Activated CD4-positive, alpha-beta T cell treated with anti-CD3 and anti-CD28 coated beads, Interleukin-2, amount 10 ng/mL, durations not matched to agents 7 days and 5 days (primary cell): ENCODE results near the gene TUSC2. TPM values are rescaled to one million over a fixed set of nuclear protein-coding genes. Genes with fewer than 3 reads are reported as not detected.

ENCODE experiments used
- CTCF ChIA-PET: fragments of 350-600 bp; sonication (Branson Sonifier 250); formaldehyde crosslinking; loops from one replicate; lab custom pipeline; 2021; ENCODE audit warnings: antibody characterized with exemption; lab: Charles Lee
- POLR2A ChIA-PET: fragments of 350-600 bp; sonication (Branson Sonifier 250); formaldehyde crosslinking; loops from one replicate; lab custom pipeline; 2021; ENCODE audit warnings: antibody characterized with exemption; lab: Charles Lee
- DNase-seq: peaks from one replicate; pipeline ENCODE4 v3.0.0-alpha.2; 2020
- H3K27ac Mint-ChIP-seq: one replicate; pipeline ENCODE4 v1.8.0; 2021; ENCODE audit warnings: mild to moderate bottlenecking, moderate library complexity, mixed read lengths
- H3K27me3 Mint-ChIP-seq: one replicate; pipeline ENCODE4 v1.8.0; 2021; ENCODE audit warnings: mixed read lengths
- H3K36me3 Mint-ChIP-seq: one replicate; pipeline ENCODE4 v1.8.0; 2021; ENCODE audit warnings: low read depth, mixed read lengths
- H3K4me1 Mint-ChIP-seq: one replicate; pipeline ENCODE4 v1.8.0; 2021; ENCODE audit warnings: mixed read lengths
- H3K4me3 Mint-ChIP-seq: one replicate; pipeline ENCODE4 v1.8.0; 2021; ENCODE audit warnings: mild to moderate bottlenecking, moderate library complexity, mixed read lengths
- H3K9me3 Mint-ChIP-seq: one replicate; pipeline ENCODE4 v1.8.0; 2021; ENCODE audit warnings: mixed read lengths
- total RNA-seq, 2 experiments: library from RNA; stranded (reverse); gene quantifications; one replicate each; pipeline ENCODE4 v1.2.3, GENCODE V29; 2021

Gene TUSC2
- total RNA-seq, 2 experiments from 2014 or later, result 16.1 to 17.7 TPM

DNA sequence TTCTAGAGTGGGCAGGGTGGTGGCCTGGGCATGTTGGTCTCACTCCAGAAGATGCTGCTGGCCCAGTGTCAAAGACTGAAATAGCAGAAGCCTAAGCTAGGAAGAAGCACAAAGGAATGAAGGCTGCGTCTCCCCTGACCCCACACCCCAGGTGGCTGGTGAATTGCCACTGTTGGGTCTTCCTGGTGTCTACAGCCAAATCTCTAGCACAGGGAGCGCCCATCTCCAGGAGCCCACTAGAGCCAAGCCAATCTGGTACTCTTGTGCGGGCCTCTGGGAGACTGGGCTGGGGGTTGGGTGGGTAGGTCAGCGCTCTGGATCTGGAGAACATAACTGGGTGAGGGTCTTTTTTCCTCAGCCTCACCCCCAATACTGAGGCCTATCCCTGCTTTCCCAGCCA is 894 bp downstream of the TUSC2 start:
- H3K27ac Mint-ChIP-seq, result peak overlapping the region; percentile 78
- no peaks in the 10 kb centered on the region for H3K27me3 Mint-ChIP-seq
- DNase-seq, result no peak
- H3K36me3 Mint-ChIP-seq, result peaks cover 27% of the 10 kb centered on the region
- POLR2A ChIA-PET, result interaction anchor here (1.9 kb wide), 1 partner anchor 10 kb away, joined by 11 read pairs; no protein-coding TSS in a partner anchor
- peak overlapping the region; percentile 84 for H3K4me3 Mint-ChIP-seq
- H3K9me3 Mint-ChIP-seq, result no peaks in the 10 kb centered on the region
- H3K4me1 Mint-ChIP-seq, result peaks cover 31% of the 10 kb centered on the region
- CTCF ChIA-PET, result interaction anchor here (1.2 to 2.9 kb wide), 6 partner anchors 9 to 100 kb away, joined by 4 to 14 read pairs (median 6); partner anchors contain the start of genes HYAL3, NAA80 and RASSF1

DNA sequence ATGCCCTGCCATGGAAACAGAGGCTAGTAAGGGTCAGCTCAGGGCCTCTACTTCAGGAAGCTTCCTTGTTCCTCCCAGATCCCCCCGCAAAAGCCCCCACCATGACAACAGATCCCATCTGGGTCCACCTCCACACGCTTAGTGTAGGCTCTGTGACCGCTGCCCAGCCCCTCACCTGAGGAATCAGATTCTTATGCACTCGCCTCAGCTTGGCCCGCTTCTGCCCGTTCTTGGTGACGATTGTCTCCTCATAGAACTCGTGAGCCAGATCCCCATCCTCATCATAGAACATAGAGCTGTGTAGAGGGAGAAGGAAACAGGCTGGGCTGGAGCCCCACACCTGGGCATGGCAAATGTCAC is 1.9 kb downstream of the TUSC2 start:
- H3K36me3 Mint-ChIP-seq, result peaks cover 19% of the 10 kb centered on the region
- no peaks in the 10 kb centered on the region for H3K27me3 Mint-ChIP-seq
- peaks cover 29% of the 10 kb centered on the region for H3K4me1 Mint-ChIP-seq
- peak; percentile 5 for DNase-seq
- H3K9me3 Mint-ChIP-seq, result no peaks in the 10 kb centered on the region
- ChIA-PET POLR2A (no interaction called here), CTCF (interaction anchor here (1.1 to 1.4 kb wide), 2 partner anchors 10 to 51 kb away, joined by 4 to 7 read pairs; no protein-coding TSS in a partner anchor)
- H3K27ac Mint-ChIP-seq, result no peak overlapping the region
- H3K4me3 Mint-ChIP-seq, result peak overlapping the region; percentile 51

DNA sequence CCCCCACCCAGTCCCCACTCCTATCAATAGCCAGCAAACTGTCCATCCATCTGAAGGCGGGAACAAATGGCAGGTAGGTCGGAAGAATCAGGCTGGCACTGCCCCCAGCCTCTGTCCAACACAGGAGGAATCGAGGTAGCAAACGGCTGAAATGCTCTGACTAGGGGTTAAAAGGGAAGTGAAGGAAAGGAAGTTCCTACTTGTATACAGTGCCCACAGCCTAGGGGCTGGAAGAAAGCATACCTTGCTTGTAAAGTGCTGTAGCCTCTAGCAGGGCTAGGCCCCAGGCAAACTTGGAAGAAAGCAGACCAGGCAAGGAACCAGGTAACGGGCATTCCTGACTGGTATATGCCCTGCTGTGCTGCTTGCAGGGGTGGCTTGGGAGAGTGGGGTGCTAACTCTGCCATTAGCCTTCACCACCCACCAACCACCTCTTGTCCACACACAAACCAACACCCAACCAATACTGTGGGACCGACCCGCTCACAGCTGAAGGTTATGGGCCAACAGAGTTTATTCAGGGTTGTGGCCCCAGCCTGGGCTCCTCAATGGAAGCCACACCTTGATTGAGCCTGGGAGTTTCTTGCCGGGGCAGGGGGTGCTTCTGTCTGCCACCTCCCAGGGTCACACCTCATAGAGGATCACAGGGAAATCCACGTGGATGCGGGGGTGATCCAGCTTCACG is 2.4 kb downstream of the TUSC2 start:
- POLR2A ChIA-PET, result no interaction called here
- Mint-ChIP-seq H3K27ac (no peak overlapping the region), H3K27me3 (no peaks in the 10 kb centered on the region), H3K4me1 (peaks cover 30% of the 10 kb centered on the region), H3K9me3 (no peaks in the 10 kb centered on the region), H3K36me3 (peaks cover 14% of the 10 kb centered on the region), H3K4me3 (peak overlapping the region; percentile 51)
- peak; percentile 5 for DNase-seq
- CTCF ChIA-PET, result interaction anchor here (1.1 to 3.4 kb wide), 3 partner anchors 11 to 51 kb away, joined by 4 to 19 read pairs (median 7); partner anchors contain the start of genes HYAL3 and NAA80

DNA sequence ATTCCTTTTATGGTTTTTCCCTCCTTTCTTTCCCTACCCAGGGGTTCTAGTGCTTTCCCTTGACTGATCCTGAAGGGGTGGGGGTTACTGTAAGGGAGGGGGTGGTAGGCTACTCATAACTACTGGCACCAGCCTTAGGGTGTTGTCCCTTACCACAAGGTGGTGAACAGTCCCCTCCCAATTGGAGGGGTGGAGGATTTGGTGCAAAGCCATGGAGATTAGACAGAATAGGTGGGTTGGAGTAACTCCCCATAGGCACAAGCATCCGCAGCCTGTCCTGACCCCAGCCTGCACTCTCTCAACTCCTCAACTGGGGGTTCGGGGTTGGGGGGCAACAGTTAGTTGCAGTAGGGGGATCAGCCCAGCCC is 2.9 kb downstream of the TUSC2 start:
- H3K4me1 Mint-ChIP-seq, result peaks cover 35% of the 10 kb centered on the region
- no peak overlapping the region for H3K27ac Mint-ChIP-seq
- CTCF ChIA-PET, result interaction anchor here (0.5 to 4.2 kb wide), 7 partner anchors 9 to 377 kb away, joined by 3 to 52 read pairs (median 3); partner anchors contain the start of genes CYB561D2, HYAL3, NAA80 and NPRL2
- no peak overlapping the region for H3K4me3 Mint-ChIP-seq
- H3K9me3 Mint-ChIP-seq, result no peaks in the 10 kb centered on the region
- POLR2A ChIA-PET, result no interaction called here
- DNase-seq, result peak; percentile 6
- H3K36me3 Mint-ChIP-seq, result peaks cover 10% of the 10 kb centered on the region
- H3K27me3 Mint-ChIP-seq, result no peaks in the 10 kb centered on the region

DNA sequence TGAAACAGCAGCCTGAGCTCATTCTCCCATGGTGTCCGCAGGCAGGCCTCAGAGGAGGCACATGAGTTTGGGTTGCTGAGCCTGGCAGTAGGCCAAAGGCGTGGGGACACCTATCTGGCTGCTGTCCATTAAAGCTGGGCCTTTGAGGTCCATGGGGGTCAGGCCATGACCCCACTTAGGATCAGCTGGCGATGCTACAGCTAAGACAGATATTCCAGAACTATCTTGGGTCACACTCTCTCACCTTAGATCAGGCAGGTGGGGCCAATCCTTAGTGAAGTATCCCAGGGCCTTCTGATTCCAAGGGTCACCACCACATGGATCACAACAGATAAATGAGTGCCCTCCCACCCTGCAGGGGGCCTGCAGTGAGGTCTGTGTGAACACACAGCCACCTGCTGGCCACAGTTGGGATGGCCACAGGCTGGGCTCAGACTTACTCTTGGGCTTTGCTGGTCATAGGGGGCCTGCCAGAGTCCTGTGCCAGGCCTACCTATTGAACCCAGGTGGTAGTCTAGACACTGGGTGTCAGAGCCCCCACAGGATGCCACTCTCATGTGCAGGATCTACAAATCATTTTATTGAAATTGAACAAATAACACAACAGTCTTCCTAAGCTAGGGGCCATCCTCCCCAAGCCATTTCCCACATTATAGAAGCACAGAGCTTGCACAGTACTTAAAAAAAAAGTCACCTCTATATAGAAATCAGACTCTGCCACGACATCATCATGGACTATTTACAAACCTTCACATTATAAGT is 3.5 kb downstream of the TUSC2 start:
- H3K4me3 Mint-ChIP-seq, result no peak overlapping the region
- peak overlapping the region; percentile 3 for H3K27ac Mint-ChIP-seq
- POLR2A ChIA-PET, result no interaction called here
- H3K27me3 Mint-ChIP-seq, result no peaks in the 10 kb centered on the region
- peaks cover 40% of the 10 kb centered on the region for H3K4me1 Mint-ChIP-seq
- DNase-seq, result peak; percentile 67
- peaks cover 4% of the 10 kb centered on the region for H3K36me3 Mint-ChIP-seq
- CTCF ChIA-PET, result interaction anchor here (0.5 to 4.2 kb wide), 12 partner anchors 9 to 376 kb away, joined by 3 to 52 read pairs (median 4); partner anchors contain the start of genes CYB561D2, HYAL3, NAA80 and NPRL2
- H3K9me3 Mint-ChIP-seq, result no peaks in the 10 kb centered on the region

DNA sequence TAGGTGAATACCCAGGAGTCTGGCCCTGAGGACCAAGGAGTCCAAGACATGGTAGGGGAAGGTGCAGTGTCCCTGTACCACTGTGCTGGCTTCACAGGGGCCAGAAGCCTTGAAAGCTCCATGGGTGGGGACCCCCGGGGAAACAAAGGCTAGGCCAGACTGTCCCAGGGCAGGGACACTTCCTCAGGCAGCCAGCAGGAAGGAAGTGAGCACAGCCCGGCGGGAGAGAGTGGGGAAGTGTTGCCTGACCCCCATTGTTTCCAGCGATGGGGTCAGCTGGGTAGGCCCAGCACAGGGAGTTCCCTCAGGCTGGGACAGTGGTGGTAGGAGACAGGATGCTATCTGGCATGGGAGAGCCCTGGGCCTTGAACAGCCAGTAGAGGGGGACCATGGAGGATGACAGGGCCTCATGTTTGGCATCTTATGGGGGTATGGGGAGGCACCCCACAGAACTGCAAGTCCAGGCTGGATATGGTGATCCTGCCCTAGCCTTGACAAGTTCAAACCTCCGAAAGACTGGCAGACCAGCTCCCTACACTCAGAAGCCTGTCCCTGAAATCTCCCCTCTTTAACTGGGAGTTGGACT is 4.3 kb downstream of the TUSC2 start:
- Mint-ChIP-seq H3K4me1 (peaks cover 43% of the 10 kb centered on the region), H3K27ac (peak overlapping the region; percentile 50), H3K4me3 (no peak overlapping the region), H3K36me3 (peaks cover 4% of the 10 kb centered on the region), H3K9me3 (no peaks in the 10 kb centered on the region), H3K27me3 (no peaks in the 10 kb centered on the region)
- POLR2A ChIA-PET, result interaction anchor here (0.6 kb wide), 1 partner anchor 99 kb away, joined by 4 read pairs; no protein-coding TSS in a partner anchor
- CTCF ChIA-PET, result interaction anchor here (0.6 to 4.2 kb wide), 11 partner anchors 8 to 95 kb away, joined by 3 to 52 read pairs (median 4); partner anchors contain the start of genes CYB561D2, HYAL3, NAA80 and NPRL2
- DNase-seq, result peak; percentile 5

DNA sequence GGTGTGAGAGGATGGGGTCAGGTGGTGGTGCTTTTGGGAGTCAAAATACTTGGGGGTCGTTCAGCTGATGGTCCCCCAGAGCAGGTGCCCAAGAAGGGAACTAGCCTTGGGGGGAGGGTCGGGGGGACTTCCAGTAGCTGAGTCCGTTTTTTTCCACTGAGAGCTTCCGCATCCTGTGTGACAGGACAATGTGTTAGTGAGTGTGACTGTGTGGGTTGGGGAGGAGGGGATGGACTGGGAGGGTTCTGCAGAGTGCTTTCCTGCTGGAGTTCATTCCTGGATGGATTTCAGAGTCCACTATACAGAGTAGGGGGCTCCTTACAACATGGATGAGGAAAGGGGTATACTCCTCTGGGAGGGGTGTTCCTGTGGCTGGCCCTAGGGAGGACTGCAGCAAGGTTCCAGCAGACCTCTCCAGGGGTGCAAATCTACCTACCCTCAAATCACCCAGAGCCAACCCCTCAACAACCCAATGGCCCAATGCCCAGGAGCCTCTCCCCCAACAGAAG is 4.9 kb downstream of the TUSC2 start:
- H3K4me1 Mint-ChIP-seq, result peaks cover 41% of the 10 kb centered on the region
- CTCF ChIA-PET, result interaction anchor here (1.5 to 4.2 kb wide), 5 partner anchors 9 to 28 kb away, joined by 5 to 52 read pairs (median 7); partner anchors contain the start of genes HYAL3 and NAA80
- H3K9me3 Mint-ChIP-seq, result no peaks in the 10 kb centered on the region
- no peaks in the 10 kb centered on the region for H3K36me3 Mint-ChIP-seq
- DNase-seq, result peak; percentile 5
- H3K27me3 Mint-ChIP-seq, result no peaks in the 10 kb centered on the region
- H3K27ac Mint-ChIP-seq, result no peak overlapping the region
- H3K4me3 Mint-ChIP-seq, result peak overlapping the region; percentile 6
- POLR2A ChIA-PET, result interaction anchor here (0.6 kb wide), 1 partner anchor 98 kb away, joined by 4 read pairs; no protein-coding TSS in a partner anchor

DNA sequence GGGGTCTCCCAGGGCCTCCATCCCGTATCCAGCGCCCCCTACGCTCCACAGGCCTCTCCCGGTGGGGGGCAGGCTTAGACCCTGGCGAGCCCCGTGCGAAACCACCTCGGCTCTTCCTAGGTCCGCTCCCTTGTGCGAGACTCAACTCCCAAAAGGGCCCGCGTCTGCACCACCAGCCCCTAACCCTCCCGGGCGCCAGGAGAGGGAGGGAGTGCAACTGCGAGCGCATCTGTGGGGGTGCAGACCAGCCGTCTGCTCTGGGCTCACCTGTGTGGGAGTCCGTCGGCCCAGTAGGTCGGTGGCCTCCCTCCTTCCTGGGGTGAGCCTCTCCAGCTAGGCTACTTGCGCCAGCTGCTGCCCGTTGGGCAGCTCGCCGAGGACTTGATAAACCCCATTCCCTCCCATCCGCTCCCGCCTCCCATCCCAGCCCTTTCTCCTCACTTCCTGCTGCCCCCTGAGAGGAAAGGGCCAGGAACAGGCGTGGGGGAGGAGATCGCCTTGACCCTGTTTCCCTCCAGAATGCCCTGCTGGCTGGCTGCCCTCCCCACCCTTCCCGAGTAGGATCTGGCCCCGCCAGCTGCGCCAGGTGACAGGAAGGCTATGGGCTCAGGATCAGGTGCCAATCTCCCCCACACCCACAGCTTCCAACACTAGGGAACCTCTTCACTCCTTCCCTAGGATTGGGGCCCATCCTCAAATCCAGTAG is 5.5 kb downstream of the TUSC2 start, which contains the start of gene HYAL2:
Gene HYAL2, minus strand, starts transcription at position 360 of the 706 bp plus-strand sequence. CDS start 2,256 bp downstream, outside the sequence.
- H3K4me1 Mint-ChIP-seq, result peaks cover 39% of the 10 kb centered on the region
- peak within 1 kb of the TSS; percentile 97 for H3K27ac Mint-ChIP-seq
- ChIA-PET CTCF (interaction anchor here (1.5 to 4.2 kb wide), 5 partner anchors 9 to 27 kb away, joined by 5 to 52 read pairs (median 7); partner anchors contain the start of genes HYAL3 and NAA80), POLR2A (no interaction called here)
- H3K27me3 Mint-ChIP-seq, result no peaks in the 10 kb centered on the region
- DNase-seq, result peak; percentile 5
- H3K4me3 Mint-ChIP-seq, result peak within 1 kb of the TSS; percentile 75
- no peaks in the 10 kb centered on the region for H3K36me3 Mint-ChIP-seq
- H3K9me3 Mint-ChIP-seq, result no peaks in the 10 kb centered on the region

DNA sequence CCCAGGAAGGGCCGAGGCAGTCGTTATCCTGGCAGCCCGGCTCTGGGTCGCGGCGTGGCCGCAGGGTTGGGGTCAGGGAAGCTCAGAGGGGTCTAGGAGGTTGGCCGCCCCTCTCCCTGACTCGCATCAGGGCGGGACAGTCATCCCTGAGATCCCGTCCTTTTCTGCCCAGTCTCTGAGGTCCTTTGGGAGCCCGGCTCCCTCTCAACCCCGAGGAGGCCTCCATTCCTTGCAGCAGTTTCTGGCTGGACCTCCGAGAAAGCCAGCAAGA is 6.0 kb downstream of the TUSC2 start:
- no peaks in the 10 kb centered on the region for H3K36me3 Mint-ChIP-seq
- ChIA-PET POLR2A (interaction anchor here (0.7 kb wide), 1 partner anchor 23 kb away, joined by 3 read pairs; the partner anchor contains the start of gene ZMYND10), CTCF (interaction anchor here (1.7 to 4.2 kb wide), 4 partner anchors 8 to 27 kb away, joined by 5 to 52 read pairs (median 13); partner anchors contain the start of genes HYAL3 and NAA80)
- H3K27me3 Mint-ChIP-seq, result no peaks in the 10 kb centered on the region
- H3K4me1 Mint-ChIP-seq, result peaks cover 39% of the 10 kb centered on the region
- no peaks in the 10 kb centered on the region for H3K9me3 Mint-ChIP-seq
- no peak for DNase-seq
- no peak overlapping the region for H3K27ac Mint-ChIP-seq
- H3K4me3 Mint-ChIP-seq, result peak overlapping the region; percentile 75

DNA sequence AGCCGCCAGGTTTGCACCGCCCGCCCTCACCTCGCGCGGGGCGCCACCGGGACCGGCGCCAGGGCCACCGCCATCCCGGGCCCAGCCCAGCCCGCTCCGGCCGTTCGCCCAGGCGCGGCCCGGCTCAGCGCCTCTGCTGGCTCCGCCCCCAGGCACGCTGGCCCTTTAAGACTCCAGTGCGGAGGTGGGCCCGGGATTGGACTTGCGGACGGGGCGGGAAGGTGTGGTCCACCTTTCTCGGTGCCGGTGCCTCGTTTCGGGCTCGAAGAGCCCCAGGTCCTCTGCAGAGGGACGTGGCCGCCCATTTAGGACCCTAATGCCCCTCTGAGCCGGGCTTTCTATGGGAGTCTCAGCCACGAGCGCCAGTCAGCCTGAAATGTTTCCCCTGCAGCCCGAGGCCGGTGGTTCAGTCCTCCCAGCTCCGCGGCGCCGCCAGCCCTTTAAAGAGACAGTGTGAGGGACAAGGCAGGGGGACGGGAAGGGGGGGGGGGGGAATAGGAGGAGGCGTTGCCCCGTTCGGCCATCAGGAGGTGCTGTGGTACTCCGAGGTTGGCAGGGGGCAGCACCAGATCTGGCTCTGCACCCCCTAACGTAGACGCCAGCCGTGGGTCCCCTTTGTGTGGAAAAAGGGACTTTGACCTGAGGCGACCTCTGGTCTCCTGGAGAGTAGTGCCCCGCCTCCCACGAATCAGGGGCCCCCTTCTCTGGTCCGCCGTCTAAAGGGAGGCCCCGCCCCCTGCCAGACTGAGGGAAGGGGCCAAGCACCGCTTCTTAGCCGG is 6.5 kb downstream of the TUSC2 start:
- ChIA-PET POLR2A (interaction anchor here (0.6 to 0.7 kb wide), 2 partner anchors 24 to 38 kb away, joined by 3 read pairs; partner anchors contain the start of gene ZMYND10), CTCF (interaction anchor here (1.4 to 4.2 kb wide), 3 partner anchors 13 to 26 kb away, joined by 5 to 52 read pairs (median 7); partner anchors contain the start of genes HYAL3 and NAA80)
- DNase-seq, result peak; percentile 86
- Mint-ChIP-seq H3K27me3 (no peaks in the 10 kb centered on the region), H3K9me3 (no peaks in the 10 kb centered on the region), H3K4me3 (peak overlapping the region; percentile 75), H3K4me1 (peaks cover 40% of the 10 kb centered on the region), H3K27ac (peak overlapping the region; percentile 97), H3K36me3 (peaks cover under 1% of the 10 kb centered on the region)
